Midbrain (tissue), 1 donor: Measurements from ENCODE around the gene ZNF467.
A peak's percentile ranks its signal among the peaks of the same experiment; 100 is the strongest.

Experiments
- DNase-seq: peaks from one replicate; lab custom pipeline; 2025; lab: John Stamatoyannopoulos, UW

ZNF467 gene

DNA sequence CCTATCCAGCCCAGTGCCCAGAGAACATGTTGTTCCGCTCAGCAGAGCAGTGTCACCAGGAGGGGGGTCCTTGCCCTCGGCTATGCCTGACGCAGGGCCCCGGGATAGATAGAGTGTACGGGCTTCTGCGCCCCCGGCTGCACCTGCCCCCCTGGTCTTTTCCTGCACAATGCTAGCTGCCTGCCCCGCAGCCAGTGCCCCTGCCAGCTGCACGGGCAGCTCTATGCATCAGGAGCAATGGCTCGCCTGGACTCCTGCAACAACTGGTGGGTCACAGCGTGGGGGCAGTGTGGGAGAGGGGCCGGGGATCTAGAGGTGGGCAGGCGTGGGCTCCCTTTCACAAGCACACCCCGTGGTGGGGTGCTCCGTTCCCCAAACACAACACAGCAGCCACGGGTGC, 33.3 kb upstream of the ZNF467 start:
- no peak for DNase-seq

DNA sequence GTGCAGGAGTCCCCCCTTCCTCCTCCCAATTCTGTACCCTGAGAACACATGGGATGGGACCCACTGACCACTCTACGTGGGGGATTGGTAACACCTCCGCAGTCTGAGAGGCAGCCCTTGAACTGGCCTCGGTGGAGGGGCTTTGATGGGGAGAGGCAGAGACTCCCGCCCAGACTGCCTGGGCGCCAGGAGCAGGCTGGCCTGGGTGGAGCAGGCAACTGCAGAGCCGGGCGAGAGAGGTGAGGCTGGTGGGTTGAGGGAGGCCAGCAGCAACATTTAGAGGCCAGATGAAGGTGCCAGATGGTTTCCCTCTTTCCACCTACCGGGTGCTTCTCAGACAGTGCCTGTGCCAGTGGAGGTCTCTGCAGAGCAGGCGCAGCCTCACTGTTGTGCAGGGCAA, 30.7 kb upstream of the ZNF467 start:
- no peak for DNase-seq

DNA sequence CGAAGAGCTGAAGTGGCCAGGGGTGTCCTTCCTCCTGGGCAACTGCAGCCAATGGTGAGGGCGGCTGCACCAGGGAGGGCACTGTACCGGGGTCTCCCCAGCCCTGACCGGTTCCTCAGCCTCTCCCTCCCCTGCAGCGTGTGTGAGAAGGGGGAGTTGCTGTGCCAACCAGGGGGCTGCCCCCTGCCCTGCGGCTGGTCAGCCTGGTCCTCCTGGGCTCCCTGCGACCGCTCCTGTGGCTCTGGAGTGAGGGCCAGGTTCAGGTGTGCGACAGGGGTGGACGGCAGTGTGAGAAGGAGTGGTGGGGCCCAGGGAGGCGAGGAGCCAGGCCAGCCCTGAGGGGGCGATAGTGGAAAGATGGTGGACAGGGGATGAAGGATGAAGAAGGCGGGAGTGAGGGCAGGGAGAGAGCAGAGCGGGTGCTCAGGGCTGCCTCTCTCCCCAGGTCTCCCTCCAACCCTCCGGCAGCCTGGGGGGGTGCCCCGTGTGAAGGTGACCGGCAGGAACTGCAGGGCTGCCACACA, 30.2 kb upstream of the ZNF467 start:
- no peak for DNase-seq

DNA sequence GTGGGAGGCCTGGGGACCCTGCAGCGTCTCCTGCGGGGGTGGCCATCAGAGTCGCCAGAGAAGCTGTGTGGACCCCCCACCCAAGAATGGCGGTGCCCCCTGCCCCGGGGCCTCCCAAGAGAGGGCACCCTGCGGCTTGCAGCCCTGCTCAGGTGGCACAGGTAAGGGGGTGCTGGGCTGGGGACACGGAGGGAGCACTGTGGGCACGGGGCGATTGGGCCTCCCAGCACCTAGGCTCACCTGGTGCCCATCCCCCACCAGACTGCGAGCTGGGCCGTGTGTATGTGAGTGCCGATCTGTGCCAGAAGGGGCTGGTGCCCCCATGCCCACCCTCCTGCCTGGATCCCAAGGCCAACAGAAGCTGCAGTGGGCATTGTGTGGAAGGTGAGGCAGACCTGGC, 29.6 kb upstream of the ZNF467 start:
- DNase-seq: no peak

DNA sequence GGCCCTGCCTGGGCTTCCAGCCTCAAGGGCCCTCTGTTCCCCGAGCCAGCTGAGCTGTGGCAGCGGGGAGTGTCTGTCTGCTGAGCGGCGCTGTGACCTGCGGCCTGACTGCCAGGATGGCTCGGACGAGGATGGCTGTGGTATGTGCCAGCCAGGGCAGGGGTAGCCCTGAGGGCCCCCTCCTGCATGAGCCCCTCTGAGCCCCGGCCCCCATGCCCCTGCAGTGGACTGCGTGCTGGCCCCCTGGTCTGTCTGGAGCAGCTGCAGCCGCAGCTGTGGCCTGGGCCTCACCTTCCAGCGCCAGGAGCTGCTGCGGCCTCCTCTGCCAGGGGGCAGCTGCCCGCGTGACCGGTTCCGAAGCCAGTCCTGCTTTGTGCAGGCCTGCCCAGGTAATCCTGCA, 28.4 kb upstream of the ZNF467 start:
- DNase-seq: no peak

DNA sequence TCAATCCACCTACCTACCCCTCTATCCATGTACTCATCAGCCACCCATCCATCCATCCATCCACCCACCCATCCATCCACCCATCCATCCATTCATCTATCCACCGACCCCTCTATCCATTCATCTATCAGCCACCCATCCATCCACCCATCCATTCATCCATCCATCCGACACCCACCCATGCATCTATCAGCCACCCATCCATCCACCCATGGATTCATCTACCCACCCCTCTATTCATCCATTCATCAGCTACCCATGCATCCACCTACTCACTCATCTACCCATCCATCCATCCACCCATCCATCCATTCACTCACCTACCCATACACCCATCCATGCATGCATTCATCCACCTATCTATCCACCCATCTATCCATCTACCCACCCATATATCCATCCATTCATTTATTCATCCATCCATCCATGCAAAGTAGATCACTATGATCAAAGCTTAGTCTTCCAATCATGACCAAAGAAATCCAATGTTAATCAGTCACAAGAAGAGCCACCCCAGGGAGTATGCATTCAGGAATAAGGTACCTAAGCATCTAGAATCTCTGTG, 27.7 kb upstream of the ZNF467 start:
- no peak for DNase-seq

DNA sequence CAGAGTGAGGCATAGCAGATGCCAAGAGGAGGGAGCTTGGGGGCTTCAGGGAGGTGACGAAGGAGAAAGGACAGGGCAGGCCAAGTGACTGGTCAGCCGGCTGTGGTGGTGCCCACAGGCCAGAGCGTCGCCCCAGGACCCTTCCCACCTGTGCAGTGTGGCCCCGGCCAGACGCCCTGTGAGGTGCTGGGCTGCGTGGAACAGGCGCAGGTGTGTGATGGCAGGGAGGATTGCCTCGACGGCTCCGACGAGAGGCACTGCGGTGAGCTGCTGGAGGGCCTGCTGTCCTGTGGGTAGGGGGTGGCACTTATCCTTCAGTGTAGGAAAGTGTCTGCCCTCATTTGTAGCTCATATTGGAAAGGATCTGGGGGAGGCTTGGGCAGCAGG, 26.8 kb upstream of the ZNF467 start:
- no peak for DNase-seq

DNA sequence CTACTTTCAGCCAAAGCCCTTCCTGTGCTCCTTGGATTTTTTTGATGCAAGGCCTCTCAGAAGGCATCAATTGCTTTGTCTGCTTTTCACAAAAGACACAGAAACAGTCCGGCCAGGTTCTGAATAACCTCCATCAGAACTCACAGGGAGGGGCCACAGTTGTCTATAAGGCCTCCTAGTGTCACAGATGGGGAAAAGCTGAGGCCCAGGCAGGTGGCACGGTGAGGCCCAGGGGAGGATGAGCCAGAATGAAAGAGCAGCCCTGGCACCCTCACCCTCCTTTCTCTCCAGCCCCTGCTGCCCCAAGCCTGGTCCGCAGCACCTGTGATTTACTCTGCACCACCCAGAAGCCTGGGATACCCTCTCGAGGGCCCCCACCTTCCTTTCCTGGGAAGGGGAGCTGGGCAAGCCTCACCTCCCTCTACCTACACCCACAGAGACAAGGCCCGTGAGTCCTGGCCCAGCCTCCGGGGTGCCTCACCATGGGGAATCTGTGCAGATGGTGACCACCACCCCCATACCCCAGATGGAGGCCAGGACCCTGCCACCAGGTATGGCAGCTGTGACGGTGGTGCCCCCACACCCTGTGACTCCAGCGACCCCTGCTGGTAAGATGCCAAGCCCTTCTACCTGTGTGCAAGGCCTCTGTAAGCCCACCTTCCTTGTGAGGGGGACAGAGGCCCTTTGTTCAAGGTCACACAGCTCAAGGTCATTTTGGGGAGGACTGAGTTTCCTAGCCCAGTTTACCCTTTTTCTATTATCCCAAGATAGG, 26.2 kb upstream of the ZNF467 start:
- no peak for DNase-seq

DNA sequence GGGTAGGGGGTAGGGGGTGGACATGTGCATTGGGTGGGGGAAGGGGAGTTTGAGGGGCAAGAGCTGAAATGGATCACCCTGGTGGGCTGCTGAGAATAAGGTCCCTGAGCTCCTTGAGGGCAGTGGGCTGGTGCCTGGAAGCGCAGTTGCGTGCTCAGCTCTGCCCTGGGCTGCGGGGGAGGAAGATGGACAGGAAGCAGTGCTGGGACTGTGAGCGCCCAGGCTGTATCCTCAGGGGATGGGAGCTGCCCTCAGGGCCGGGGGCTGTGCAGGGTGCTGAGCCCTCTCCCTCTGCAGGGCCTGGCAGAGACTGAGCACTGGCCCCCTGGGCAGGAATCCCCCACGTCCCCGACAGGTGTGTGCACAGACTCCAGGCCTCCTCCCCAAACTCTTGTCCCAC, 24.4 kb upstream of the ZNF467 start:
- no peak for DNase-seq

DNA sequence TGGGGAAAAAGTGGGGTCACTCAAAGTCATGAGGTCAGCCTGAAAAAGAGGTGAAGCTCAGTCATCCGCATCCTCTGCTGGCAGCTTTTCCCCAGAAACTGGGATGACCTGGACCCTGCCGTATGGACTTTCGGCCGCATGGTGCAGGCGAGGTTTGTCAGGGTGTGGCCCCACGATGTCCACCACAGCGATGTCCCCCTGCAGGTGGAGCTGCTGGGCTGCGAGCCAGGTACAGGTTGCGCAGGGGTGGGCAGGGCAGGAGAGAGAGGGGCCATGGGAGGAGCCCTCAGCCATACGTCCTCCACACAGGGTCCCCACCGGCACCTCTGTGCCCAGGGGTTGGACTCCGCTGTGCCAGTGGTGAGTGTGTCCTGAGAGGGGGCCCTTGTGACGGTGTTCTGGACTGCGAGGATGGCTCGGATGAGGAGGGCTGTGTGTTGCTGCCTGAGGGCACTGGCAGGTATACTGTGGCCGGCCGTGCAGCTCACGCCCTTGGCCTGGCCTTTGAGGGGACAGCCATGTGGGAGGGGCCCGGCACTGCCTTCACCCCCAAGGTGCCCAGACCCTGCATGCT, 23.0 kb upstream of the ZNF467 start:
- no peak for DNase-seq

DNA sequence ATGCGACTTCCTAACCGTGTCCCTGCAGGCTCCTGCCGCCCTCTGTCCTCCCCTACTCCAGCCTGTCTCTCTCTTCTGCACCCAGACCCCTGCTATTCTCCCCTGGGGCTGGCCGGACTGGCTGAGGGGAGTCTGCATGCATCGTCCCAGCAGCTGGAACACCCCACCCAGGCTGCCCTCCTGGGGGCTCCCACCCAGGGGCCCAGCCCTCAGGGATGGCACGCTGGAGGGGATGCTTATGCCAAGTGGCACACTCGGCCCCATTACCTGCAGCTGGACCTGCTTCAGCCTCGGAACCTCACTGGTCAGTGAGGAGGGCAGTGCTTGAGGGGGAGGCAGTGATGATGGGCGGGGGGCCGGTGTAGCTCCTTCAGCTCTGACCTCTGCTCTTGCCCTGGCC, 21.7 kb upstream of the ZNF467 start:
- DNase-seq: no peak

DNA sequence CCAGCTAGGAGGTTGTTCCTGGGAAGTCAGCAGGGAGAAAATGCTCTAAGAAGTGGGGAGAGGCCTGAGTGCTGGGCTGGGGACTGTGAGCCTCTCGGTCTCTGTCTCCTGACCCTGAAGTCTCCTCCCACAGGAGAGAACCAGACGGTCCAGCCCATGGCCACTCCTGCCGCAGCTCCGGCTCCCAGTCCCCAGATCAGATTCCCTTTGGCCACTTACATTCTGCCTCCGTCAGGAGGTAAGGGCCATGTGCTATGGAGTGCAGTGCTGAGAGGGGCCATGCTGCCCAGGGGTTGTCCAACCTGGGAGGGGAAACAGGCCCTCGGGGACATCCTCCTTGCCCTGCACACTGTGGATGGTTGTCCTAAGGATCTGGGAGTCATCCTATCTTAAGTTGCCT, 21.3 kb upstream of the ZNF467 start:
- no peak for DNase-seq

DNA sequence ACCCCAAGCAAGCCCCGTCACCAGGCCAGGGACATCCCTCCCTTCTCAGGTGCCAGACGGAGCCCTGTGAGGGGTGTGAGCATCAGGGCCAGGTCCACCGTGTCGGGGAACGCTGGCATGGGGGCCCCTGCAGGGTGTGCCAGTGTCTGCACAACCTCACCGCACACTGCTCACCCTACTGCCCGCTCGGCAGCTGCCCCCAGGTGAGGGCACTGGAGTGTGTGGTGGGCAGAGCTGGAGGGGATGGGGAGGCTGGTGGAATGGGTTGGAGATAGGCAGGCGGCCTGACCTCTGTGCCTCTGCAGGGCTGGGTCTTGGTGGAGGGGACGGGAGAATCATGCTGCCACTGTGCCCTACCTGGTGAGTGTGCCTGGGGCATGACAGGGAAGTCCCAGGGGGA, 19.9 kb upstream of the ZNF467 start:
- DNase-seq: no peak

DNA sequence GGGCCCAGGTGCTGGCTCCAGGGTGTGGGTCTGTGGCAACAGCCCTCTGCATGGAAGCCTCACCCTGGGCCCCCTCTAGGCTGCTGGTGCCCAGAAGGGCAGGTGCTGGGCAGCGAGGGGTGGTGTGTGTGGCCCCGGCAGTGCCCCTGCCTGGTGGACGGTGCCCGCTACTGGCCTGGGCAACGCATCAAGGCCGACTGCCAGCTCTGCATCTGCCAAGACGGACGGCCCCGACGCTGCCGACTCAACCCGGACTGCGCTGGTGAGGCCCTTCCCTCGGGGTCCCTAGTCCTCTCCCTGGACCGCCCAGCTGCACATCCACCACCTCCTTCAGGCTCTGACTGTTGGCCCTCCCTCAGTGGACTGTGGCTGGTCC, 18.8 kb upstream of the ZNF467 start:
- no peak for DNase-seq

DNA sequence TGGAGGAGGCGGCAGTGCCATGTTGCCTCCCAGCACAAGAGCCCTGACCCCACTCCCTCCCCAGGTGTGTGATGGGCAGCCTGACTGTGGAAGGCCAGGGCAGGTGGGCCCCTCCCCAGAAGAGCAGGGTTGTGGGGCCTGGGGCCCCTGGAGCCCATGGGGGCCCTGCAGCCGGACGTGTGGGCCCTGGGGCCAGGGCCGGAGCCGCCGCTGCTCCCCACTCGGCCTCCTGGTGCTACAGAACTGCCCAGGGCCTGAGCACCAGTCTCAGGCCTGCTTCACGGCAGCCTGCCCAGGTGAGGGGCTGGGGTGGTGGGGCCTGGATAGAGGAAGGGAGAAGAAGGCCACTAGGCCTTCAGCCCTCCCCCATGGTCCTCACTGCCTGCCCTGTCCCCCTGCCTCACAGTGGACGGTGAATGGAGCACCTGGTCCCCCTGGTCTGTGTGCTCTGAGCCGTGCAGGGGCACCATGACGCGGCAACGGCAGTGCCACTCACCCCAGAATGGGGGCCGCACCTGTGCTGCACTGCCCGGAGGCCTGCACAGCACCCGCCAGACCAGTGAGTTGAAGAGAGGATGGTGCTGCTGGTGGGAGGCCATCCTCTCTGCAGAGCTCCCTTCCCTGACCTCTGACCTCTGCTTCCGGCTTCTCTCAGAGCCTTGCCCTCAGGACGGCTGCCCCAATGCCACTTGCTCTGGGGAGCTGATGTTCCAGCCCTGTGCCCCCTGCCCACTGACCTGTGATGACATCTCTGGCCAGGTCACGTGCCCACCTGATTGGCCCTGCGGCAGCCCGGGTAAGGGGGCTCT, 18.2 kb upstream of the ZNF467 start:
- DNase-seq: no peak

DNA sequence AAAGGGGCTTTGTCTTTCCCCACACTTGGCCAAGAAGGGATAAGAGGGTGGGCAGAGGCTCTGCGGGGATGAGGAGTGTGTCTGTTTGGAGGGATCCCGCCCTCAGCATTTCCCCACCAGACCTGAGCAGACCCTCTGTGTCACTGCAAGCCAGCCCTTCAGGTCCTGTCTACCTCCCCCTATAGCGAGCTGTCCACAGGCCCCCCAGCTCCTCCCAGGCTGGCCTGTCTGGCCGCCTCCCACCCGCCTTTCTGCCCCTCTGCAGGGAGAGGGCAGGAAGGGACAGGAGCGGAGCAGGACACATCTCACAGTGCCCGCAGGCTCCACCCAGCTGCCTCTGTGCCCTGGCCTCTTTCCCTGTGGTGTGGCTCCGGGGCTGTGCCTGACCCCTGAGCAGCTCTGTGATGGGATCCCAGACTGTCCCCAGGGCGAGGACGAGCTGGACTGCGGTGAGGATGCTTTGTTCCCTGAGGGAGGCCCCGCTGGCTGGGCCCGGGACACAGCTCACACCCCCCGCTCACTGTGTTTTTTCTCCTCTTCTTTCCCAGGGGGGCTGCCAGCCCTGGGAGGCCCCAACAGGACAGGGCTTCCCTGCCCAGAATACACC, 17.5 kb upstream of the ZNF467 start:
- no peak for DNase-seq

DNA sequence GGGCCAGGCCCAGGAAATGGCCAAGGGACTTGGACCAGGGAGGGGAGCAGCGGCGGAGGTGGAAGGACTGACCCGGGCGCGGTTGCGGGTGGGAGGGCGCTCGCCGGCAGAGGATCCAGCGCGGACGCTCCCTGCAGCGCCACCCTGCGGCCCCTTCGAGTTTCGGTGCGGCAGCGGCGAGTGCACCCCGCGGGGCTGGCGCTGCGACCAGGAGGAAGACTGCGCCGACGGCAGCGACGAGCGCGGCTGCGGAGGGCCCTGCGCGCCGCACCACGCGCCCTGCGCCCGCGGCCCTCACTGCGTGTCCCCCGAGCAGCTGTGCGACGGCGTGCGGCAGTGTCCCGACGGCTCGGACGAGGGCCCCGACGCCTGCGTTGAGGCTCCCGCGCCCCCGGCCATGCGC, 16.8 kb upstream of the ZNF467 start:
- DNase-seq: peak; percentile 8

DNA sequence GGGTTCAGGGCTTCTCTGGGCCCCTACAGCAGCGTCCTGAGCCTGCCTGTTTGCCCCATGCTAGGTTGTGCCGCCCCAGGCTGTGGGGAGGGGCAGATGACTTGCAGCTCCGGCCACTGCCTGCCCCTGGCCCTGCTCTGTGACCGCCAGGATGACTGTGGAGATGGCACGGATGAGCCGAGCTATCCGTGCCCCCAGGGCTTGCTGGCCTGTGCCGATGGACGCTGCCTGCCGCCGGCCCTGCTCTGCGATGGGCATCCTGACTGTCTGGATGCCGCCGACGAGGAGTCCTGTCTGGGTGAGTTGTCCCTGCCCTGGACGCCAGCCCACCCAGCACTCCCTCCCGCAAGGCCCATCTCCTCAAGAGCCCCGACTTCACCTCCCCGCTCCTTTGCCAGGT, 15.7 kb upstream of the ZNF467 start:
- DNase-seq: no peak

DNA sequence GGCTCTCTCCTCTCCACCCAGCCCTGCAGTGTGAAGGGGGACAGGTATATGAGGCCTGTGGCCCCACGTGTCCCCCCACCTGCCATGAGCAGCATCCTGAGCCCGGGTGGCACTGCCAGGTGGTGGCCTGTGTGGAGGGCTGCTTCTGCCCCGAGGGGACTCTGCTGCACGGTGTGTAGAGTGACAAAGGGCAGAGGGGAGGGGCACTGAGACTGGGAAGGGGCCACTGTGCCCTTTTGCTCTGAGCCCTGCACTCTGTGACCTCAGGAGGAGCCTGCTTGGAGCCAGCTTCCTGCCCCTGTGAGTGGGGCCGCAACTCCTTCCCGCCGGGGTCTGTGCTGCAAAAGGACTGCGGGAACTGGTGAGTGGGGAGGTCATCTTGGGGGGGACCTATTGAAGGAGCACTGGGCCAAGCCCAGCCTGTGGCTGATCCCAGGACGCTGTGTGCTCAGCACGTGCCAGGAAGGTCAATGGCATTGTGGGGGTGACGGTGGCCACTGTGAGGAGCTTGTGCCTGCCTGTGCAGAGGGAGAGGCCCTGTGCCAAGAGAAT, 15.0 kb upstream of the ZNF467 start:
- DNase-seq: no peak

DNA sequence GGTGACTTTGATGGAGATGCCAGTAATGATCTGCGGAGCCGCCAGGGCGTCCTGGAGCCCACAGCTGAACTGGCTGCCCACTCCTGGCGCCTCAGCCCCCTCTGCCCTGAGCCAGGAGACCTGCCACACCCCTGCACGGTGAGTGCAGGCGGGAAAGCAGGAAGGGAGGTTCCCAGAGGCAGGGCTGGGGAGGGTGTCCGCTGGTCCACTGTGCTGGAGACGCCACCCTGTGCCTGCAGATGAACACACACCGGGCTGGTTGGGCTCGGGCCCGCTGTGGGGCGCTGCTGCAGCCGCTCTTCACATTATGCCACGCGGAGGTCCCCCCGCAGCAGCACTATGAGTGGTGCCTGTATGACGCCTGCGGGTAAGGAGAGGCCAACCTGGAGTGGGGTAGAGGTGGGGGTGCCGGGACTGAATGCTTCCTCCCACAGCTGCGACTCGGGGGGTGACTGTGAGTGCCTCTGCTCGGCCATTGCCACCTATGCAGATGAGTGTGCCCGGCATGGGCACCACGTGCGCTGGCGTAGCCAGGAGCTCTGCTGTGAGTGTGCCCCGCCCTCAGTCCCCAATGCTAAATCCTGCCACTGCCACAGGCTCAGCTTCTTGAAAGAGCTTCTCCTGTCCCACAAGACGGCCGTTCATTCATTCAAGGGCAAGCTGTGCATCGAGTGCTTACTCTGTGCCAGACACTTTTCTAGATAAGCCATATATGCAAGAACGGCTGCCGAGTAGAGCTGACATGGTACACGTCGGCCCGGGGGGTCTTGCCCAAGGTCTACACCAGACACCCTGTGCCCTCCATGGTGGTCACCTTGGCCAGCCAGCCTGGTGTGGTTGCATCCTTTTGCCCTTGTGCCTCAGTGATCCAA, 14.3 kb upstream of the ZNF467 start:
- no peak for DNase-seq

DNA sequence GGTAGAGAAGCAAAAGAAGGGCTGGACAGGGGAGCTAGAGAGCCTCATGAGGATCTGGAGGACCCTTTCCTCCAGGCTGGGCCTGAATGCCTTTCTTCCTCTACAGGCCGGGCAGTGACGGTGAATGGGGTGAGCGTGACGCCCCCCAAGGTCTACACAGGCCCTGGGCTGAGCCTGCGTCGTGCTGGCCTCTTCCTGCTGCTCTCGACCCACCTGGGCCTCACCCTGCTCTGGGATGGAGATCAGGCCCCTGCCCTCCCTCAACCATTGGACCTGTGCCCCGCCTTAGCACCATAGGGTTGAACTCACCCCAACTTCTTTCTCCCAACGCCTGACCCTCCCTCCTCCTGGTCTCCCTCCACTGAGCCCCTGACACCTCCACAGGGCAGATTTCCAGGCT, 12.6 kb upstream of the ZNF467 start:
- DNase-seq: no peak
